Measurements from ENCODE around the gene GCNT4. TPM values are rescaled to one million over a fixed set of nuclear protein-coding genes. Genes with fewer than 3 reads are reported as not detected.

The GCNT4 gene
- total and polyA plus RNA-seq, 2 of the 8 experiments (the other 6 are each of a cell fraction or from before 2014, with no cell fraction given): 1.1 to 14.5 TPM

GRCh38 chr5:75047356-75047755, 5.0 kb downstream of the GCNT4 start (continued):
- TF ChIP-seq ASH2L (IDR thresholded peaks at IDR 0.05; ENCODE audit: low read length): no peak
